A673 (cell line): ENCODE data around the gene OR2T2.
"Not testable (repeated sequence)": the region's sequence is repeated elsewhere in the genome, so short reads cannot be mapped to it uniquely, and the experiment has no call there.

Experiments used
- CTCF ChIP-seq: fragments of 300-800, 200-600 bp; sonication (generic); conservative IDR thresholded peaks from 2 replicates; pipeline ENCODE4 v1.5.1; 2017; ENCODE audit warnings: low read depth, mild to moderate bottlenecking, antibody characterized with exemption, low read length, moderate library complexity, mixed read lengths
- EZH2 ChIP-seq: fragments of 200-600 bp; sonication (generic); IDR thresholded peaks from 2 replicates; pipeline ENCODE4 v1.6.1; 2017; ENCODE audit warnings: borderline replicate concordance, low read depth, mild to moderate bottlenecking, mixed read lengths, antibody characterized with exemption, low read length; ENCODE audit not compliant: poor library complexity, severe bottlenecking

DNA sequence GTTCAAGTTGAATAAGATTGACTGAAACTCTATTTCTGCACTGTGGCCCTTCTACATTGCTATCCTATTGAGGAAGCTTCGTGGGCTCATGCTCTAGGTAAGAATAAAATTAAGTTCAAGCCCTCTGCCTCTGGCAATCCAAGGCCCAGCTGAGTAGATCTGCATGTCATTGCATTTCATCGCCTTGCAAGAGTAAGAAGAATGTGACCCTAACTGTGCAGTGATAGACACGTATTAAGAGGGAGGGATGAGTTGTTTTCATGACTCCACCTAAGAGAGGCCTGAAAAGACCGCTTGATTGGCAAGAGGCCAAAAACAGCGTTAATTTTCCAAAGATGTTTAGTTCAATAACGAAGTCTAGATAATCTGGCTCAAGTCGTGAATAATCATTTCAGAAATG is 13.7 kb downstream of the OR2T2 start:
- TF ChIP-seq CTCF, EZH2: not testable (repeated sequence)
